Glutamatergic neuron (in vitro differentiated cells): ENCODE measurements around the gene PAM16. TPM values are rescaled to one million over a fixed set of nuclear protein-coding genes. Genes with fewer than 3 reads are reported as not detected.
A peak's percentile ranks its signal among the peaks of the same experiment; 100 is the strongest.

Experiments
- DNase-seq: peaks from one replicate; pipeline ENCODE4 v3.0.0; 2022
- H3K27ac Mint-ChIP-seq: one replicate; pipeline ENCODE4 v1.8.0; 2020; ENCODE audit warnings: mild to moderate bottlenecking, mixed read lengths, inconsistent platforms; ENCODE audit not compliant: unreplicated experiment
- H3K27me3 Mint-ChIP-seq: one replicate; pipeline ENCODE4 v1.8.0; 2020; ENCODE audit warnings: mild to moderate bottlenecking, moderate library complexity, mixed read lengths, inconsistent platforms; ENCODE audit not compliant: unreplicated experiment
- H3K36me3 Mint-ChIP-seq: one replicate; pipeline ENCODE4 v1.8.0; 2020; ENCODE audit warnings: mild to moderate bottlenecking, mixed read lengths, inconsistent platforms; ENCODE audit not compliant: unreplicated experiment
- H3K4me1 Mint-ChIP-seq: one replicate; pipeline ENCODE4 v1.8.0; 2020; ENCODE audit warnings: mild to moderate bottlenecking, low read depth, mixed read lengths, inconsistent platforms; ENCODE audit not compliant: unreplicated experiment
- H3K4me3 Mint-ChIP-seq: one replicate; pipeline ENCODE4 v1.8.0; 2020; ENCODE audit warnings: mild to moderate bottlenecking, mixed read lengths, inconsistent platforms; ENCODE audit not compliant: unreplicated experiment
- H3K9me3 Mint-ChIP-seq: one replicate; pipeline ENCODE4 v1.8.0; 2020; ENCODE audit warnings: mild to moderate bottlenecking, moderate library complexity, mixed read lengths, inconsistent platforms; ENCODE audit not compliant: unreplicated experiment
- total RNA-seq: library from RNA; stranded (reverse); fragmentation: NEBNext Ultra II Directional; extraction: Animal tissue kit (Norgen Biotek cat#: 25700); gene quantifications from one replicate; pipeline ENCODE4 v1.2.1, GENCODE V29; 2021; ENCODE audit not compliant: unreplicated experiment
- TF ChIP-seq, protein P1 (sequence below): fragments of 200-600 bp; sonication (generic); IDR thresholded peaks from one replicate; pipeline ENCODE4 v1.5.0; 2021; ENCODE audit not compliant: partially characterized antibody, unreplicated experiment

The PAM16 gene
- total RNA-seq, 1 donor from 2014 or later: 33.1 TPM

DNA sequence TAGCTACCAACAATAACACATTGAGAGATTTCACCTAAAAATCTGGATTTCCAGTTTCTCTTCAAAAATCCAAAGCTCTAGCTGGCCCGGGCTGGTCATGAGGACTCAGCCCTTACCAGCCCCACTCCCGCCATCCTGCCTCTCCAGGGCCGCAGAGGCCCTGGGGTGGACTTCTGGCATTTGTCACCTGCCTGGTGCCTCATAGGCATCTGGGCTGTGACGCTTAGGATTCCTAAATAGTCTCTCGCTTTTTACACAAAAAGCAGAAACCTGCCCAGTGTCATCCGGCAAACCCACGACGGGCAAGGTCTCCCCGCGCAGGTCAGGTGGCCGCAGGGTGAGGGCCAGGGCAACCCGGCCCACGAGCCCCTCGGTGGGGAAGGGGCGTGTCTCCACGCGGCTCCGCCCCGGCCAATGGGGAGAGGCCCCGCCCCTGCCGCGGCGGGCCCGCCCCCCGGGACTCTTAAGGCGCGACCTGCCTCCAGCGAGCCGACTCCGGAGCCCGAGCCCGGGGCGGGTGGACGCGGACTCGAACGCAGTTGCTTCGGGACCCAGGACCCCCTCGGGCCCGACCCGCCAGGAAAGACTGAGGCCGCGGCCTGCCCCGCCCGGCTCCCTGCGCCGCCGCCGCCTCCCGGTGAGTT, 20.4 kb upstream of the PAM16 start, which contains the start of gene VASN:
Gene VASN (plus strand): TSS at position 492 of the 644 bp plus-strand sequence. CDS start 9,030 bp downstream, outside the sequence.
- TF ChIP-seq, protein P1, sequence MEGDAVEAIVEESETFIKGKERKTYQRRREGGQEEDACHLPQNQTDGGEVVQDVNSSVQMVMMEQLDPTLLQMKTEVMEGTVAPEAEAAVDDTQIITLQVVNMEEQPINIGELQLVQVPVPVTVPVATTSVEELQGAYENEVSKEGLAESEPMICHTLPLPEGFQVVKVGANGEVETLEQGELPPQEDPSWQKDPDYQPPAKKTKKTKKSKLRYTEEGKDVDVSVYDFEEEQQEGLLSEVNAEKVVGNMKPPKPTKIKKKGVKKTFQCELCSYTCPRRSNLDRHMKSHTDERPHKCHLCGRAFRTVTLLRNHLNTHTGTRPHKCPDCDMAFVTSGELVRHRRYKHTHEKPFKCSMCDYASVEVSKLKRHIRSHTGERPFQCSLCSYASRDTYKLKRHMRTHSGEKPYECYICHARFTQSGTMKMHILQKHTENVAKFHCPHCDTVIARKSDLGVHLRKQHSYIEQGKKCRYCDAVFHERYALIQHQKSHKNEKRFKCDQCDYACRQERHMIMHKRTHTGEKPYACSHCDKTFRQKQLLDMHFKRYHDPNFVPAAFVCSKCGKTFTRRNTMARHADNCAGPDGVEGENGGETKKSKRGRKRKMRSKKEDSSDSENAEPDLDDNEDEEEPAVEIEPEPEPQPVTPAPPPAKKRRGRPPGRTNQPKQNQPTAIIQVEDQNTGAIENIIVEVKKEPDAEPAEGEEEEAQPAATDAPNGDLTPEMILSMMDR: no peak
- Mint-ChIP-seq H3K27me3 (peaks cover 7% of the 10 kb centered on the region), H3K27ac (peak within 1 kb of the TSS; percentile 68), H3K4me1 (peaks cover 6% of the 10 kb centered on the region), H3K36me3 (no peaks in the 10 kb centered on the region), H3K4me3 (peak within 1 kb of the TSS; percentile 86), H3K9me3 (no peaks in the 10 kb centered on the region)
- peak; percentile 82 for DNase-seq

DNA sequence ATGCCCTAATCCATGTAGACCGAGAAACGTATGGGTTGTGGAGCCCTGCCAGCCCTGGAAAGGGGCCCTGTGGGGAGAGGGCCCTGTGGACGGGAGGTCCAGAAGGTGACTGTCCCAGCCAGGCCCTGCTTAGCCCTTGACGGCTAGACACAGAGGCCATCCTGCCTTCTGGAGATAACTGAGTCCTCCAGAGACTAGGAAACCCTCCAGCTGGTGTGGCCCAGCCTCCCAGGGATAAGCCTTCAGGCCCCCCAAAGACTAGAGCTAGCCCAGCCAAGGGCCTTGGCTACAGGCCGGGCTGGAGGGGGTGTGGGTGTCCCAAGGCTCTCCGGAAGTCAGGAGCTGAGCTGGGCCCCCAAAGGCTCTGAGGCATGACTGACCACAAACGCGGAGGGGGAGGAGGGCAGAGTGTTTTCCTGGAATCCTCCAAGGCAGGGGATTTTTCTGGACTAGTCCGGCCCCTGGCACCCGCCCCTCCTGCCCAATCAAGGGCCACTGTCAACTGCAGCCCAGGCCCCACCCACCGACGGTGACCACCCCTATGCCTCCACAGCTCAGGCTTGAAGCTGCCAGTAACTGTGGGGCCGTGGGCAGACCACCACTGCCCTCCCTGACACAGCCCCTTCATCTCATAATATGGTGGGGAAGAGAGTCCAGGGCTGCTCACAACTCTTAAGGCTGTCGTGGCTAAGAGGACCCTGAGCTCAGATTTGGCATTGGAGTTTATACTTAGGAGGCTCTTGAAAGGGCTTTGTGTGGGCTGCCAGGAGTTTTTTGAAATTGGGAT, 19.6 kb upstream of the PAM16 start:
- H3K27ac Mint-ChIP-seq: no peak overlapping the region
- H3K36me3 Mint-ChIP-seq: no peaks in the 10 kb centered on the region
- no peaks in the 10 kb centered on the region for H3K9me3 Mint-ChIP-seq
- H3K4me1 Mint-ChIP-seq: peaks cover 6% of the 10 kb centered on the region
- no peak for DNase-seq
- H3K27me3 Mint-ChIP-seq: peaks cover 6% of the 10 kb centered on the region
- H3K4me3 Mint-ChIP-seq: no peak overlapping the region
- TF ChIP-seq, protein P1: no peak

DNA sequence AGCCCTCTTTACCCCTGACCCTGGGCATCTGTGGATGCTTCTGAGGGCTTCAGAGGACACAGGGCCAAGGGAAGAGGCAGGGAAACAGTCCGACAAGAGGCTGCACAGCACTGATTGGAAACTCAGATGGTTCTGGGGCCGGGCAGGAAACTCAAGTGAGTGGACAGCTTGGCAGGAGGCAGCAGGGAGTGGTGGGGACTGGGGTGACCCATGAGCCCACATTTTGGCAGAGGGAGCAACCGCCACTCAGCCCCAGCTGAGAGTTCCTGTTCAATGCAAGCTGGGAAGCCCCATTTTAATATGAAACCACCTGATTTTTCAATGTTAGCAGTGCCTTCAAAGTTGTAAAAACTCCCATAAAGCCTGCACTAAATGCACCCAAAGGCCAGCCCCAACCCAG, 19.0 kb upstream of the PAM16 start:
- peaks cover 3% of the 10 kb centered on the region for H3K4me1 Mint-ChIP-seq
- H3K36me3 Mint-ChIP-seq: no peaks in the 10 kb centered on the region
- TF ChIP-seq, protein P1: no peak
- no peaks in the 10 kb centered on the region for H3K9me3 Mint-ChIP-seq
- no peak overlapping the region for H3K4me3 Mint-ChIP-seq
- H3K27ac Mint-ChIP-seq: no peak overlapping the region
- no peak for DNase-seq
- H3K27me3 Mint-ChIP-seq: peaks cover 1% of the 10 kb centered on the region

DNA sequence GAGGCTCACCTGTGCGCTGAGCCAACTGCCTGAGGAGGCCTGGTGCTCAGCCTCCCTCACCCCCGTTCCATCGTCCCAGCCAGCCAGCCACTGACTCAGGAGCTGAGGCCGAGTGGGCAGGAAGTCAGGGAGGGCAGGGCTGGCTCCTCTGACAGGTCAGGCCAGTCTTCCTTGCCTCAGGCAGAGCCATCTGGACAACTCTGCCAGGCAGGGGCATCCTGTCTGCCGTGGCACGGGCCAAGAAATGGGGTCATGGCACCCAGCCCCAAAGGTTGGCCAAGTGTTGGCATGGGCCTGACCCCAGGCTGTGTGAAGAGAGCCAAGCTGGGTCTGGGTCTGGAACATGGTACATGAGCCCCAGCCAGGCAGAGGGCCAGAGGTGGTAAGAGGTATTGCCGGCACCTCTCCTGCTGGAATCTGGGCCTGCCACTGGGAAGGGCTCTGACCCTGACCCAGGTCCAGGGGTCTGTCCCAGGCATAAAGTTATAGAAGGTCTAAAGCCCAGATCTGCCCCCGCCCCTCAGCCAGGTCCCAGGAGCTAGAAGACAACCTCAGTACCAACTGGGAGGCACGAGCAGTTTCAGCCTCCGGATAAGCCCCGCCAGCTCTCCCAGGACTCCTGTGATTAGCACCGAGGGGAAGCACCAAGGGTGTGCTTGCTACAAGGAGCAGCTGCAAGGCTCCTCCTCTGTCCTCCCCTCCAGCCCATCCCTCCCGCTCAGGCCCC, 18.0 kb upstream of the PAM16 start:
- Mint-ChIP-seq H3K27ac (no peak overlapping the region), H3K4me1 (peaks cover 3% of the 10 kb centered on the region), H3K4me3 (no peak overlapping the region), H3K36me3 (no peaks in the 10 kb centered on the region), H3K27me3 (peaks cover 1% of the 10 kb centered on the region), H3K9me3 (no peaks in the 10 kb centered on the region)
- no peak for DNase-seq
- TF ChIP-seq, protein P1: no peak
